K562 (cell line): ENCODE measurements around the gene GPC3. TPM values are rescaled to one million over a fixed set of nuclear protein-coding genes. Genes with fewer than 3 reads are reported as not detected.

Source experiments
- MGA ChIP-seq: fragments of 450-650 bp; IDR thresholded peaks from 2 replicates; pipeline ENCODE4 v1.6.1; 2016; ENCODE audit warnings: mild to moderate bottlenecking, moderate library complexity
- polyA plus RNA-seq, 8 experiments: library from polyadenylated mRNA; depleted of rRNA in 4 of 8; stranded (reverse) in 5 of 8; unstranded in 3 of 8; fragments of >200 nt; fragmentation: Nextera tagmentation in 2 of 8; fragmentation: Illumina TruSeq in 1 of 8; extraction: Ambion mirVana in 2 of 8; extraction: Trizol in 1 of 8; gene quantifications; 2 replicates each; pipeline versions ENCODE4 v1.2.1 to v1.2.3, GENCODE V29; 2011 to 2014; ENCODE audit warnings: inconsistent platforms in 1 of 8, missing spikeins in 1 of 8
- total RNA-seq, 7 experiments: library from RNA; depleted of rRNA in 6 of 7; stranded (reverse); fragments of >200 nt in 6 of 7; fragmentation: Illumina TruSeq in 2 of 7; extraction: Trizol in 2 of 7; gene quantifications; 2 replicates each; pipeline versions ENCODE4 v1.2.1 to v1.2.3, GENCODE V29; 2011 to 2021; ENCODE audit warnings: low replicate concordance in 1 of 7
- TF ChIP-seq, protein P1 (sequence below), 2 experiments: IDR thresholded peaks; 2 replicates each; pipeline ENCODE4 v1.6.1; 2011; ENCODE audit warnings: borderline replicate concordance in 1 of 2, control low read depth in 1 of 2, low read depth in 1 of 2, low read length in 1 of 2, mild to moderate bottlenecking in 1 of 2, mixed read lengths in 1 of 2, moderate library complexity in 1 of 2; ENCODE audit not compliant: insufficient read depth in 1 of 2, insufficient read length in 1 of 2, poor library complexity in 1 of 2, severe bottlenecking in 1 of 2; ENCODE audit errors: extremely low read depth in 1 of 2

The GPC3 gene
- total and polyA plus RNA-seq, 9 of the 15 experiments (the other 6 are each of a cell fraction or from before 2014, with no cell fraction given) = 0.42 TPM; not detected in 8

DNA sequence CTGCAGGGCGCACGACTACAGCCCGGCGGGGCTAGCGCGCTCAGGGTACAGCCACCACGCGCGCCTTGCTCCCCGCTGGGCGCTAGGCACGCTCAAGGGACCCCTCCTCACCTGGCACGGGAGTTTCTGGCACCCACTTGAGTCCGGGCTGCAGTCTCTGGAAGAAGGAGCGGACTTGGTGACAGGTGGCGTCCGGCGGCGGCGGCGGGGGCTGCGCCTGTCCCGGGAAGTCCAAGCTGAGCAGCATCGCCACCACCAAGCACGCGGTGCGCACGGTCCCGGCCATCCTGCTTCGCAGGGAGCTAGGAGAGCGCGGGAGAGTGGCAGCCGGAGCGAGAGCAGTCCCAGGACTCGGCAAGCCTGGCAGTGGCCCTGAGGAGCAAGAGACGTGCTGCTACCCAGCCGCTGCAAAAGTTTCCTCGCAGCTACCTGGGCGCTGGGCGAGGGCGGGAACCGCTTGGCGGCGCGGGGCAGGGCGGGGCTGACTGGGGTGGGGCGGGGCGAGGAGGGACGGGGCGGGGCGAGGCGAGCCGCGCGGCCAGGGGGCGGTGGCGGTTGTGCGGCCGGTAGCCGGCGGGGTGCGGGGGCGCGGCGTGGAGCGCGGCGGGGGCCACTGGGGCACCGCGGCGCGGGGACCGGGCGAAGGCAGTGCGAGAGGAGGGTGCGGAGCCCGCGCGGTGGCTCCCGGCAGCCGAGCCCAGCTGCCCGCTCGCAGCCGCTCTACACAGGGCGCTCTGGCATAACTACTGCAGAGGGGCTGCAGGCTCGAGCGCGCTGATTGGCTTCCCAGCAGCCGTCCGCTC lies at the start of gene GPC3 (continued):
- peak; percentile 85 for TF ChIP-seq MGA
- TF ChIP-seq, protein P1, sequence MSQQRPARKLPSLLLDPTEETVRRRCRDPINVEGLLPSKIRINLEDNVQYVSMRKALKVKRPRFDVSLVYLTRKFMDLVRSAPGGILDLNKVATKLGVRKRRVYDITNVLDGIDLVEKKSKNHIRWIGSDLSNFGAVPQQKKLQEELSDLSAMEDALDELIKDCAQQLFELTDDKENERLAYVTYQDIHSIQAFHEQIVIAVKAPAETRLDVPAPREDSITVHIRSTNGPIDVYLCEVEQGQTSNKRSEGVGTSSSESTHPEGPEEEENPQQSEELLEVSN (IDR thresholded peaks at IDR 0.05; ENCODE audit: borderline replicate concordance in 1 of 2, extremely low read depth in 1 of 2, insufficient read depth in 1 of 2, insufficient read length in 1 of 2, low read depth in 1 of 2, low read length in 1 of 2, poor library complexity in 1 of 2, severe bottlenecking in 1 of 2) = peak; percentile 88 to 94
- TF ChIP-seq, all 486 proteins: peak for 4
